NCI-H128 (cell line): Measurements from ENCODE around the gene EVC2.
"Not testable (repeated sequence)": the region's sequence is repeated elsewhere in the genome, so short reads cannot be mapped to it uniquely, and the experiment has no call there.

Experiments
- DNase-seq: peaks from one replicate; lab custom pipeline; 2025; ENCODE audit not compliant: unreplicated experiment; lab: John Stamatoyannopoulos, UW

EVC2 gene

GRCh38 chr4:5629542-5629941 lies 78.8 kb downstream of the EVC2 start:
- DNase-seq: no peak

- DNase-seq: no peak
These were observed 81.4 kb downstream of the EVC2 start for GRCh38 chr4:5626913-5627312.

- no peak for DNase-seq
These were observed 85.8 kb downstream of the EVC2 start for GRCh38 chr4:5622596-5622995.

GRCh38 chr4:5619913-5620625 lies 88.3 kb downstream of the EVC2 start:
- no peak for DNase-seq

GRCh38 chr4:5618051-5618960 lies 90.1 kb downstream of the EVC2 start:
- DNase-seq: no peak

- no peak for DNase-seq
These were observed 91.9 kb downstream of the EVC2 start for GRCh38 chr4:5616331-5616950.

- DNase-seq: no peak
These were observed 92.8 kb downstream of the EVC2 start for GRCh38 chr4:5615496-5616075.

- DNase-seq: no peak
These were observed 96.6 kb downstream of the EVC2 start for GRCh38 chr4:5611750-5612149.

GRCh38 chr4:5609306-5610007 lies 98.9 kb downstream of the EVC2 start:
- DNase-seq: peak; percentile 6

GRCh38 chr4:5593828-5594227 lies 114.5 kb downstream of the EVC2 start:
- not testable (repeated sequence) for DNase-seq

- DNase-seq: no peak
These were observed 116.1 kb downstream of the EVC2 start for GRCh38 chr4:5592272-5592671.

- DNase-seq: no peak
These were observed 118.9 kb downstream of the EVC2 start for GRCh38 chr4:5589495-5589894.

- no peak for DNase-seq
These were observed 120.3 kb downstream of the EVC2 start for GRCh38 chr4:5588046-5588445.

GRCh38 chr4:5575941-5576340 lies 132.4 kb downstream of the EVC2 start:
- no peak for DNase-seq

- no peak for DNase-seq
These were observed 134.0 kb downstream of the EVC2 start for GRCh38 chr4:5574386-5574785.

GRCh38 chr4:5573965-5574364 lies 134.4 kb downstream of the EVC2 start:
- no peak for DNase-seq

- no peak for DNase-seq
These were observed 135.6 kb downstream of the EVC2 start for GRCh38 chr4:5572751-5573150.

GRCh38 chr4:5572114-5572513 lies 136.2 kb downstream of the EVC2 start:
- no peak for DNase-seq

GRCh38 chr4:5571646-5572045 lies 136.7 kb downstream of the EVC2 start:
- no peak for DNase-seq

- DNase-seq: no peak
These were observed 138.9 kb downstream of the EVC2 start for GRCh38 chr4:5569451-5569850.

GRCh38 chr4:5568931-5569330 lies 139.4 kb downstream of the EVC2 start:
- DNase-seq: no peak
